ENCODE results near the gene CBR1. TPM values are rescaled to one million over a fixed set of nuclear protein-coding genes. Genes with fewer than 3 reads are reported as not detected.

The CBR1 gene
- total and polyA plus RNA-seq, 2 of the 13 experiments (the other 11 are each of a cell fraction or from before 2014, with no cell fraction given), result 33.7 to 38.7 TPM

GRCh38 chr21:36079010-36079649, 9.3 kb downstream of the CBR1 start (continued):
- no peak for TF ChIP-seq ETV6 (CRISPR knock-in tag; conservative IDR thresholded peaks at IDR 0.05)
- TF ChIP-seq ZSCAN25 (CRISPR knock-in tag; IDR thresholded peaks at IDR 0.05), result no peak
- no peak for TF ChIP-seq SMC3 (IDR thresholded peaks at IDR 0.05; ENCODE audit: low read length)
- TF ChIP-seq SYNCRIP (IDR thresholded peaks at IDR 0.05; ENCODE audit: insufficient read depth, low read depth, low read length), result no peak
- no peak; the same call in 1 of the 2 replicates for TF ChIP-seq YEATS4 (CRISPR knock-in tag; IDR thresholded peaks at IDR 0.05; ENCODE audit: borderline replicate concordance)
- peak; percentile 54 for TF ChIP-seq MAX (IDR thresholded peaks at IDR 0.05)
- TF ChIP-seq, protein P1, sequence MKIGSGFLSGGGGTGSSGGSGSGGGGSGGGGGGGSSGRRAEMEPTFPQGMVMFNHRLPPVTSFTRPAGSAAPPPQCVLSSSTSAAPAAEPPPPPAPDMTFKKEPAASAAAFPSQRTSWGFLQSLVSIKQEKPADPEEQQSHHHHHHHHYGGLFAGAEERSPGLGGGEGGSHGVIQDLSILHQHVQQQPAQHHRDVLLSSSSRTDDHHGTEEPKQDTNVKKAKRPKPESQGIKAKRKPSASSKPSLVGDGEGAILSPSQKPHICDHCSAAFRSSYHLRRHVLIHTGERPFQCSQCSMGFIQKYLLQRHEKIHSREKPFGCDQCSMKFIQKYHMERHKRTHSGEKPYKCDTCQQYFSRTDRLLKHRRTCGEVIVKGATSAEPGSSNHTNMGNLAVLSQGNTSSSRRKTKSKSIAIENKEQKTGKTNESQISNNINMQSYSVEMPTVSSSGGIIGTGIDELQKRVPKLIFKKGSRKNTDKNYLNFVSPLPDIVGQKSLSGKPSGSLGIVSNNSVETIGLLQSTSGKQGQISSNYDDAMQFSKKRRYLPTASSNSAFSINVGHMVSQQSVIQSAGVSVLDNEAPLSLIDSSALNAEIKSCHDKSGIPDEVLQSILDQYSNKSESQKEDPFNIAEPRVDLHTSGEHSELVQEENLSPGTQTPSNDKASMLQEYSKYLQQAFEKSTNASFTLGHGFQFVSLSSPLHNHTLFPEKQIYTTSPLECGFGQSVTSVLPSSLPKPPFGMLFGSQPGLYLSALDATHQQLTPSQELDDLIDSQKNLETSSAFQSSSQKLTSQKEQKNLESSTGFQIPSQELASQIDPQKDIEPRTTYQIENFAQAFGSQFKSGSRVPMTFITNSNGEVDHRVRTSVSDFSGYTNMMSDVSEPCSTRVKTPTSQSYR (CRISPR knock-in tag; IDR thresholded peaks at IDR 0.05; ENCODE audit: borderline replicate concordance), result no peak
- 0 out of 2 replicates have a peak, but pooled peaks have one; percentile 12 for TF ChIP-seq KAT8 (CRISPR knock-in tag; IDR thresholded peaks at IDR 0.05)
- TF ChIP-seq ZNF724P (CRISPR knock-in tag; IDR thresholded peaks at IDR 0.05; ENCODE audit: borderline replicate concordance), result no peak
- no peak for TF ChIP-seq NR2C2 (CRISPR knock-in tag; IDR thresholded peaks at IDR 0.05; ENCODE audit: borderline replicate concordance)
- no peak for TF ChIP-seq ZNF468 (CRISPR knock-in tag; IDR thresholded peaks at IDR 0.05)
- no peak for TF ChIP-seq ELF4 (CRISPR knock-in tag; IDR thresholded peaks at IDR 0.05; ENCODE audit: borderline replicate concordance)
- no peak for TF ChIP-seq THYN1 (CRISPR knock-in tag; IDR thresholded peaks at IDR 0.05; ENCODE audit: borderline replicate concordance, low read depth)
- no peak for TF ChIP-seq ZNF510 (CRISPR knock-in tag; IDR thresholded peaks at IDR 0.05; ENCODE audit: low read depth)
- no peak for TF ChIP-seq SMARCC2 (IDR thresholded peaks at IDR 0.05)
- TF ChIP-seq PRDM15 (CRISPR knock-in tag; IDR thresholded peaks at IDR 0.05), result no peak
- no peak for TF ChIP-seq SP140L (CRISPR knock-in tag; IDR thresholded peaks at IDR 0.05; ENCODE audit: borderline replicate concordance)
- no peak for TF ChIP-seq NCOR1 (IDR thresholded peaks at IDR 0.05; ENCODE audit: borderline replicate concordance, low read length)
- TF ChIP-seq CEBPG (CRISPR knock-in tag; IDR thresholded peaks at IDR 0.05), result no peak
- no peak for TF ChIP-seq BCL6 (CRISPR knock-in tag; IDR thresholded peaks at IDR 0.05)
- TF ChIP-seq CCAR2 (optimal IDR thresholded peaks at IDR 0.05; ENCODE audit: low read depth, low read length), result no peak
- no peak for TF ChIP-seq GATAD1 (CRISPR knock-in tag; IDR thresholded peaks at IDR 0.05)
- TF ChIP-seq TOE1 (CRISPR knock-in tag; IDR thresholded peaks at IDR 0.05), result no peak
- TF ChIP-seq ZNF615 (CRISPR knock-in tag; IDR thresholded peaks at IDR 0.05; ENCODE audit: borderline replicate concordance), result no peak
- no peak for TF ChIP-seq HMG20B (CRISPR knock-in tag; conservative IDR thresholded peaks at IDR 0.05)
